IPS-20b (cell line): Measurements from ENCODE around the gene TAS1R3.

Experiments
- H3K27ac ChIP-seq: one replicate; pipeline ENCODE4 v1.5.1; 2013; ENCODE audit warnings: low read length
- H3K27me3 ChIP-seq: 2 replicates; pipeline ENCODE4 v1.6.1; 2013; ENCODE audit warnings: mild to moderate bottlenecking, low read length, inconsistent platforms; ENCODE audit not compliant: insufficient read depth
- H3K36me3 ChIP-seq: 2 replicates; pipeline ENCODE4 v1.6.1; 2013; ENCODE audit warnings: low read depth, mild to moderate bottlenecking, inconsistent platforms, low read length, moderate library complexity; ENCODE audit not compliant: insufficient read depth
- H3K4me1 ChIP-seq: 2 replicates; pipeline ENCODE4 v1.6.1; 2013; ENCODE audit warnings: mild to moderate bottlenecking, control low read depth, inconsistent platforms, low read length, moderate library complexity; ENCODE audit not compliant: insufficient read depth
- H3K4me3 ChIP-seq: 2 replicates; pipeline ENCODE4 v1.5.1; 2013; ENCODE audit warnings: mild to moderate bottlenecking, low read length, inconsistent platforms
- H3K9ac ChIP-seq: 2 replicates; pipeline ENCODE4 v1.6.1; 2013; ENCODE audit warnings: low read depth, mild to moderate bottlenecking, inconsistent platforms, low read length, moderate library complexity
- H3K9me3 ChIP-seq: 2 replicates; pipeline ENCODE4 v1.6.1; 2013; ENCODE audit warnings: mild to moderate bottlenecking, low read depth, low read length, inconsistent platforms; ENCODE audit not compliant: insufficient read depth

Gene TAS1R3

DNA sequence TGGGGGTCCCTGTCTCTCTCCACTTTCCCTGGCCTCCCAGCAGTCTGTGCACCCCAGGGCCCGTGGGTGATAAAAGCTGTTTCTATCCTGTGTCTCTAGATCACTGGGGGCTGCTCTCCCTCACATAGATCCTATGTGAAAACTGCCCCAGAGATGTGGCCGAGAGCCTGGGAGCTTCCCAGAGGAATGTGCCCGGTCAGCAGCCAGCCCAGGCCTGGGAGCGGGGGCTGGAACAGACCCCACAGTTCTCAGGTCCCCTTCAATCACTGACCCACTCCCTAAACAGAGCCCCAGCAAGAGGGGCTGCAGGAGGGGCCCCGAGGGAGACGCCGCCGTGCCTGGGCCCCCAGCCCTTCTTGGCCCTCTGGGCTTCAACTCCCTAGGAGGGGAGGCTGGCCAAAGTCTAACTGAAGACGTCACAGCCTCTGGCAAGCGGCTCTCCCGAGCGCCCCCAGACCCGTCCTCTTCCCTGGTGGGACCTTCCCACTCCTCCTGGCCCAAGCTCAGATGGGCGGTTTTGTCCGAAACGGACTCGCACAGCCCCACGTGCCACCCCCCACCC lies 26.9 kb downstream of the TAS1R3 start:
- Histone ChIP-seq H3K36me3 (no peaks in the 10 kb centered on the region), H3K4me3 (peak overlapping the region; percentile 54; the same call in 1 of the 2 replicates), H3K27me3 (peaks cover 20% of the 10 kb centered on the region), H3K27ac (no peak overlapping the region), H3K9ac (peak overlapping the region; percentile 67; the same call in 1 of the 2 replicates), H3K9me3 (no peaks in the 10 kb centered on the region), H3K4me1 (peaks cover 17% of the 10 kb centered on the region)

GRCh38 chr1:1358433-1359271 lies 27.6 kb downstream of the TAS1R3 start, which contains the start of gene MXRA8:
Gene MXRA8 (minus strand): TSS chr1:1358555. CDS start chr1:1358504, 51 bp downstream.
- Histone ChIP-seq H3K4me3 (peak within 1 kb of the TSS; percentile 54; the same call in 1 of the 2 replicates), H3K36me3 (no peaks in the 10 kb centered on the region), H3K9me3 (no peaks in the 10 kb centered on the region), H3K27ac (no peak within 1 kb of the TSS), H3K4me1 (peaks cover 16% of the 10 kb centered on the region), H3K9ac (peak within 1 kb of the TSS; percentile 67; the same call in 1 of the 2 replicates), H3K27me3 (peaks cover 14% of the 10 kb centered on the region)

DNA sequence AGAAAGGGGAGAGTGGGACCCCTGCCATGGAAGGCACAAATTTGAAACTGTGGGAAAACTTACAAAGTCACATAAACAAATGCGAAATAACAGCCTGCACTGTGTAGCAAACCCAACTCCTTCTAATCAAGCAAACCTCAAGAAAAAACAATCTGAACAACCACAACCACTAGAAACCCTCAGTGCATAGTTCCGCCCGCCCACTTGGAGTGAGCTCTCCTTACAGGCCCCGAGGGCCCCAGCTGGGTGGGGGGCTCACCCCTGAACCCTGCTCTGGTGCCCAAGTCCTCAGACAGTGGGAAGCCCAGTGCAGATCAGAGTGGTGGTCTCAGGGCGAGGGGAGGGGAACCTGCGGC lies 28.2 kb downstream of the TAS1R3 start:
- H3K9ac ChIP-seq, result no peak overlapping the region
- H3K36me3 ChIP-seq, result no peaks in the 10 kb centered on the region
- no peak overlapping the region for H3K4me3 ChIP-seq
- no peaks in the 10 kb centered on the region for H3K9me3 ChIP-seq
- H3K27ac ChIP-seq, result no peak overlapping the region
- H3K4me1 ChIP-seq, result peaks cover 16% of the 10 kb centered on the region
- H3K27me3 ChIP-seq, result peaks cover 7% of the 10 kb centered on the region

- Histone ChIP-seq H3K4me3 (no peak overlapping the region), H3K36me3 (no peaks in the 10 kb centered on the region), H3K9ac (no peak overlapping the region), H3K4me1 (peaks cover 16% of the 10 kb centered on the region), H3K27ac (no peak overlapping the region), H3K9me3 (no peaks in the 10 kb centered on the region), H3K27me3 (peaks cover 2% of the 10 kb centered on the region)
Observed at GRCh38 chr1:1359664-1360468, 28.8 kb downstream of the TAS1R3 start.

DNA sequence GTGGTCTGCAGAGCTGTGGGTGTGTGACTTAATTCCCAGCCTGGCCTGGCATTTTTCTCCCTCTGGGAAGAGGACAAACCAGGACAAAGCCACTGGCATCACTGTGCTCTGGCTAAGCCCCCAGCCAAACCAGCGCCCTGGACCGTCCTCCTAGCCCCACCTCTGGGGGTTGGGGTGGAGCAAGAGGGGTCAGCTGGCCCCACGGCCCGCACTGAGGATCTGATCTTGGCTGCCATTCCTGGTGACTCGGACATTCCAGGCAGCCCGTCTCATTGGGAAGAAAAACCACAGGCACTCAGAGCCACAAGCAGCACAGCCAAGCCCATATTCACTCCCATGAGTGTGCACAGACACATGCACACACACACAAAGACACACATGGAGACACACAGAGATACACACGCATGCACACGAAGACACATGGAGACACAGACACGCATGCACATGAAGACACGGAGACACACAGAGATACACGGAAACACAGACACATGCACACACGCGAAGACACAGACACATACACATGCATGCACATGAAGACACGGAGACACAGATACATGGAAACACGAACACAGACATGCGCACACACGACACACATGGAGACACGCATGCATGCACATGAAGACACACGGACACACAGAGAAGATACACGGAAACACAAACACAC lies 29.6 kb downstream of the TAS1R3 start:
- H3K4me1 ChIP-seq, result peaks cover 16% of the 10 kb centered on the region
- H3K9me3 ChIP-seq, result no peaks in the 10 kb centered on the region
- no peaks in the 10 kb centered on the region for H3K36me3 ChIP-seq
- no peak overlapping the region for H3K27ac ChIP-seq
- H3K27me3 ChIP-seq, result no peaks in the 10 kb centered on the region
- H3K4me3 ChIP-seq, result no peak overlapping the region
- no peak overlapping the region for H3K9ac ChIP-seq

DNA sequence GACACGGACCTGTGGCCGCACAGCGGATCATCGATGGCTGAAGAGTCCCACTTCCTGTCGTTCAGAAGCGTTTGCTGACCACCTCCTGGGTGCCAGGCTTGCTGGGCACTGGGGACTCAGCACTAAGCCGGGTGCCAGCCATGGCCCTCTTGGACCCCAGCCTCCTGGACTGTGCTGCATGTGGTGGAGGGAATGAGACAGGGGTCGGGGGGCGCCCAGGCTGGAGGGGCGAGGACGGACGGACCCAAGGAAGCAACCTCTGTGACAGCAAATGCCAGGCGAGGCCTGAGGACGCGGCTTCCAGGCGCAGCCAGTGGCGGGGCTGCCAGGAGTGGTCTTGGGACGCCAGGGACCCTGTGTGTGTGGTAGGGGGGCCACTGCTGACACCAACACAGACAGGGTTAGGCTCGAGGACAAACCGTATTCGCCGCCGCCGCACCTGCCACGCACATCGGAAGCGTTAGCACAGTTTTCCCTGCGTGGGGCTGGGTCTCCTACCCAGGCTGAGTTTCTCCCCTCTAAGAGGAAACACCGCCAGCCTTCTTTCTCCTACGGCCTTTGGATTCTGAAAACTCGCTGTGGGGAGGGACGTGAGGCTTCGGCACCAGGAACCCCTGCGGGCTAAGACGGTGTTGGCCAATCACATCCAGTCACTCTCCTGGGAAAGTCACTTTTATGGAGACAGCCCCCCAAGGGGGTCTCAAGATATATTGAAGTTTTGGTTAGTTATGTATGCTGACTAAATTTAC lies 30.3 kb downstream of the TAS1R3 start:
- Histone ChIP-seq H3K9ac (no peak overlapping the region), H3K36me3 (no peaks in the 10 kb centered on the region), H3K4me3 (no peak overlapping the region), H3K27me3 (no peaks in the 10 kb centered on the region), H3K9me3 (peaks cover 8% of the 10 kb centered on the region), H3K27ac (no peak overlapping the region), H3K4me1 (peaks cover 16% of the 10 kb centered on the region)

GRCh38 chr1:1361982-1362423 lies 30.9 kb downstream of the TAS1R3 start:
- Histone ChIP-seq H3K4me1 (peaks cover 16% of the 10 kb centered on the region), H3K9ac (no peak overlapping the region), H3K27me3 (no peaks in the 10 kb centered on the region), H3K9me3 (peaks cover 13% of the 10 kb centered on the region), H3K4me3 (no peak overlapping the region), H3K27ac (no peak overlapping the region), H3K36me3 (no peaks in the 10 kb centered on the region)

- H3K27me3 ChIP-seq, result no peaks in the 10 kb centered on the region
- H3K4me1 ChIP-seq, result peaks cover 6% of the 10 kb centered on the region
- no peak overlapping the region for H3K27ac ChIP-seq
- no peak overlapping the region for H3K4me3 ChIP-seq
- H3K9ac ChIP-seq, result no peak overlapping the region
- H3K36me3 ChIP-seq, result no peaks in the 10 kb centered on the region
- H3K9me3 ChIP-seq, result peaks cover 17% of the 10 kb centered on the region
Observed at GRCh38 chr1:1364266-1364665, 33.2 kb downstream of the TAS1R3 start.

DNA sequence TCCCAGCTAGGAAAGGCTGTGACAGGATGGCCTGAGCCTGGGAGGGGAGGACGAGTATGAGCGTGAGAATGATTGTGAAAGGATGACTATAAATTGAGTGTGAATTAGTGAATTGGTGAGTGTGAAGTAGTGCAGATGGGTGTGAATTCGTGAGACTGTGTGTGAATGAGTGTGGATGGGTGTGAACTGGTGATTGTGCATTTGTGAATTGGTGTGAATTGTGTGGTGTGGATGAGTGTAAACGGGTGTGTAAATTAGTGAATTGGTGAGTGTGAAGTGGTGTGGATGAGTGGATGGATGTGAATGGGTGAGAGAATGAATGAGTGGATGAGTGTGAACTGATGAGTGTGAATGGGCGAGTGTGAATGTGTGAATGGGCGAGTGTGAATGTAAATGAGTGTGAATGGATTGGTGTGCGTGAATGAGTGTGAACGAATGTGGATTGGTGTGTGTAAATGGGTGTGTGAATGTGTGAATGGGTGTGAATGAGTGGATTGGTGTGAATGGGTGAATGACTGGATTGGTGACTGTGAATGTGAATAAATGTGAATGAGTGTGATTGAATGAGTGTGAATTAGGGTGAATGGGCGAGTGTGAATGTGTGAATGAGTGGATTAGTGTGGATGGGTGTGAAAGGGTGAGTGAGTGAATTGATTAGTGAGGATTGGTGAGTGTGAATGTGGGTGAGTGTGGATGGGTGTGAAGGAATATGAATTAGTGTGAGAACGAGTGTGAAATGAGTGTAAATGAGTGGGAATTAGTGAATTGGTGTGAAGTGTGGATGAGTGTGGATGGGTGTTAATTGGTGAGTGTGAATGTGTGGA lies 35.0 kb downstream of the TAS1R3 start:
- H3K36me3 ChIP-seq, result no peaks in the 10 kb centered on the region
- peaks cover 2% of the 10 kb centered on the region; the same call in 1 of the 2 replicates for H3K4me1 ChIP-seq
- peaks cover 17% of the 10 kb centered on the region for H3K9me3 ChIP-seq
- H3K4me3 ChIP-seq, result no peak overlapping the region
- no peak overlapping the region for H3K27ac ChIP-seq
- H3K27me3 ChIP-seq, result no peaks in the 10 kb centered on the region
- no peak overlapping the region for H3K9ac ChIP-seq

DNA sequence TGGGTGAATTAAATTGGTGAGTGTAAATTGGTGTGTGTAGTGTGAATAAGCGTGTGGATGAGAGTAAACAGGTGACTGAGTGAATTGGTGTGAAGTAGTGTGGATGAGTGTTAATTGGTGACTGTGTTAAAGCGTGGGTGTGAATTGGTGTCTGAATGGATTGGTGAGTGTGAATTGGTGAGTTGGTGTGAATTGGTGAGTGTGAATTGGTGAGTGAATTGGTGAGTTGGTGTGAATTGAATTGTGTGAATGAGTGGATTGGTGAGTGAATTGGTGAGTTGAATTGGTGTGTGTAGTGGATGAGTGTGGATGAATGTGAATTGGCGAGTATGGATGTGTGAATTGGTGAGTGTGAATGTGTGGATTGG lies 35.6 kb downstream of the TAS1R3 start:
- peaks cover 17% of the 10 kb centered on the region for H3K9me3 ChIP-seq

More for the DNA sequence above, 35.6 kb downstream of the TAS1R3 start:
- H3K4me1 ChIP-seq, result peaks cover 2% of the 10 kb centered on the region; the same call in 1 of the 2 replicates
- H3K36me3 ChIP-seq, result no peaks in the 10 kb centered on the region
- H3K27ac ChIP-seq, result no peak overlapping the region
- no peaks in the 10 kb centered on the region for H3K27me3 ChIP-seq
- no peak overlapping the region for H3K9ac ChIP-seq
- no peak overlapping the region for H3K4me3 ChIP-seq
